Fibroblast of peridontal ligament (primary cell): Measurements from ENCODE around the gene S1PR5.
"Not testable (repeated sequence)": the region's sequence is repeated elsewhere in the genome, so short reads cannot be mapped to it uniquely, and the experiment has no call there.

Experiments
- DNase-seq: peaks from one replicate; pipeline ENCODE4 v3.0.0-alpha.2; 2010; ENCODE audit errors: extremely low read depth

Gene S1PR5

GRCh38 chr19:10544753-10545251 lies 27.6 kb upstream of the S1PR5 start:
- DNase-seq, result no peak

GRCh38 chr19:10544242-10544752 lies 27.1 kb upstream of the S1PR5 start:
- no peak for DNase-seq

GRCh38 chr19:10543420-10544241 lies 26.4 kb upstream of the S1PR5 start, which contains the start of gene ATG4D:
Gene ATG4D, plus strand, starts transcription at chr19:10543904. Its CDS starts 187 bp downstream, at chr19:10544091.
- peak; percentile 44 for DNase-seq

- DNase-seq, result no peak
Measured at GRCh38 chr19:10543059-10543419, 25.8 kb upstream of the S1PR5 start.

- DNase-seq, result not testable (repeated sequence)
Measured at GRCh38 chr19:10539016-10539415, 21.8 kb upstream of the S1PR5 start.

GRCh38 chr19:10538204-10538983 lies 21.1 kb upstream of the S1PR5 start:
- DNase-seq, result no peak

- DNase-seq, result no peak
Measured at GRCh38 chr19:10537668-10538067, 20.4 kb upstream of the S1PR5 start.

GRCh38 chr19:10535613-10536012 lies 18.4 kb upstream of the S1PR5 start:
- no peak for DNase-seq

GRCh38 chr19:10533646-10534386 lies 16.6 kb upstream of the S1PR5 start:
- DNase-seq, result peak; percentile 77

- DNase-seq, result no peak
Measured at GRCh38 chr19:10532457-10532856, 15.2 kb upstream of the S1PR5 start.

- DNase-seq, result not testable (repeated sequence)
Measured at GRCh38 chr19:10526887-10527286, 9.6 kb upstream of the S1PR5 start.

- no peak for DNase-seq
Measured at GRCh38 chr19:10525636-10526035, 8.4 kb upstream of the S1PR5 start.

GRCh38 chr19:10523135-10523636 lies 5.9 kb upstream of the S1PR5 start:
- DNase-seq, result no peak

- no peak for DNase-seq
Measured at GRCh38 chr19:10521461-10522171, 4.4 kb upstream of the S1PR5 start.

GRCh38 chr19:10520652-10521318 lies 3.5 kb upstream of the S1PR5 start:
- DNase-seq, result no peak

GRCh38 chr19:10519421-10519820 lies 2.2 kb upstream of the S1PR5 start:
- DNase-seq, result no peak

GRCh38 chr19:10518444-10519361 lies 1.5 kb upstream of the S1PR5 start:
- no peak for DNase-seq

GRCh38 chr19:10517760-10518443 lies 655 bp upstream of the S1PR5 start:
- DNase-seq, result peak; percentile 18
